Mesenchymal stem cell (in vitro differentiated cells and primary cell): ENCODE measurements around the gene ACTRT2.

Source experiments
- DNase-seq: peaks from one replicate; pipeline ENCODE4 v3.0.0-alpha.2; 2013
- H2AFZ ChIP-seq: one replicate; pipeline ENCODE4 v1.6.1; 2013; ENCODE audit warnings: low read depth, mild to moderate bottlenecking, control low read depth, inconsistent platforms, low read length, moderate library complexity
- H2AK5ac ChIP-seq: 2 replicates; pipeline ENCODE4 v1.6.1; 2013; ENCODE audit warnings: low read length, moderate library complexity, mild to moderate bottlenecking, inconsistent platforms; ENCODE audit not compliant: severe bottlenecking
- H2BK120ac ChIP-seq: one replicate; pipeline ENCODE4 v1.6.1; 2013; ENCODE audit warnings: low read depth, mild to moderate bottlenecking, inconsistent platforms, low read length, moderate library complexity
- H2BK12ac ChIP-seq, 2 experiments: one replicate each; pipeline ENCODE4 v1.6.1; 2013; ENCODE audit warnings: inconsistent platforms in 2 of 2, low read length in 2 of 2, mild to moderate bottlenecking in 2 of 2, moderate library complexity in 2 of 2, control low read depth in 1 of 2
- H2BK15ac ChIP-seq: one replicate; pipeline ENCODE4 v1.6.1; 2013; ENCODE audit warnings: mild to moderate bottlenecking, low read depth, inconsistent platforms; ENCODE audit not compliant: poor library complexity, severe bottlenecking
- H2BK5ac ChIP-seq: 2 replicates; pipeline ENCODE4 v1.6.1; 2013; ENCODE audit warnings: low read depth, mild to moderate bottlenecking, low read length, control low read depth, inconsistent platforms; ENCODE audit not compliant: poor library complexity, severe bottlenecking
- H3K14ac ChIP-seq, 2 experiments: one replicate each; pipeline ENCODE4 v1.6.1; 2013; ENCODE audit warnings: inconsistent platforms in 2 of 2, low read length in 2 of 2, control low read depth in 1 of 2, mild to moderate bottlenecking in 1 of 2, moderate library complexity in 1 of 2
- H3K18ac ChIP-seq, 2 experiments: one replicate each; pipeline ENCODE4 v1.6.1; 2013; ENCODE audit warnings: inconsistent platforms in 2 of 2, low read length in 2 of 2, control low read depth in 1 of 2, low read depth in 1 of 2, mild to moderate bottlenecking in 1 of 2
- H3K23ac ChIP-seq, 2 experiments: one replicate each; pipeline ENCODE4 v1.6.1; 2013; ENCODE audit warnings: inconsistent platforms in 2 of 2, low read length in 2 of 2, mild to moderate bottlenecking in 2 of 2, moderate library complexity in 2 of 2, control low read depth in 1 of 2
- H3K27ac ChIP-seq: 2 replicates; pipeline ENCODE4 v1.5.1; 2013; ENCODE audit warnings: mild to moderate bottlenecking, moderate library complexity, low read length, control low read depth, inconsistent platforms; ENCODE audit not compliant: poor library complexity, severe bottlenecking
- H3K27me3 ChIP-seq, 2 experiments: 2 replicates each; pipeline versions ENCODE4 v1.6.1 to v1.7.0; 2013; ENCODE audit warnings: low read length in 2 of 2, mild to moderate bottlenecking in 2 of 2, moderate library complexity in 2 of 2, control low read depth in 1 of 2, inconsistent platforms in 1 of 2; ENCODE audit not compliant: control insufficient read depth in 1 of 2, insufficient read depth in 1 of 2
- H3K36me3 ChIP-seq, 2 experiments: 2 replicates each; pipeline versions ENCODE4 v1.6.1 to v1.7.0; 2013; ENCODE audit warnings: low read length in 2 of 2, control low read depth in 1 of 2, inconsistent platforms in 1 of 2, low read depth in 1 of 2, mild to moderate bottlenecking in 1 of 2; ENCODE audit not compliant: insufficient read depth in 2 of 2, control insufficient read depth in 1 of 2
- H3K4ac ChIP-seq, 2 experiments: one replicate each; pipeline ENCODE4 v1.6.1; 2013; ENCODE audit warnings: inconsistent platforms in 2 of 2, low read length in 2 of 2, mild to moderate bottlenecking in 2 of 2, moderate library complexity in 2 of 2, control low read depth in 1 of 2, low read depth in 1 of 2
- H3K4me1 ChIP-seq: 2 replicates; pipeline ENCODE4 v1.6.1; 2013; ENCODE audit warnings: low read depth, low read length, control low read depth; ENCODE audit not compliant: control insufficient read depth, insufficient read depth
- H3K4me2 ChIP-seq: 2 replicates; pipeline ENCODE4 v1.6.1; 2013; ENCODE audit warnings: low read length, mild to moderate bottlenecking, inconsistent platforms; ENCODE audit not compliant: poor library complexity, severe bottlenecking
- H3K4me3 ChIP-seq, 2 experiments: 2 replicates each; pipeline versions ENCODE4 v1.5.1 to v1.7.0; 2013; ENCODE audit warnings: low read length in 2 of 2, mild to moderate bottlenecking in 2 of 2, control low read depth in 1 of 2, low read depth in 1 of 2; ENCODE audit not compliant: insufficient read depth in 1 of 2
- H3K79me1 ChIP-seq: replicated peaks from 2 replicates; pipeline ENCODE4 v1.6.1; 2013; ENCODE audit warnings: mild to moderate bottlenecking, control low read depth, low read length, inconsistent platforms; ENCODE audit not compliant: poor library complexity, severe bottlenecking
- H3K9ac ChIP-seq: 2 replicates; pipeline ENCODE4 v1.7.0; 2013; ENCODE audit warnings: mild to moderate bottlenecking, low read length, moderate library complexity
- H3K9me3 ChIP-seq: 2 replicates; pipeline ENCODE4 v1.7.0; 2013; ENCODE audit warnings: mild to moderate bottlenecking, low read length; ENCODE audit not compliant: control insufficient read depth
- H4K8ac ChIP-seq: one replicate; pipeline ENCODE4 v1.6.1; 2013; ENCODE audit warnings: inconsistent platforms, mild to moderate bottlenecking, low read length, moderate library complexity
- H4K91ac ChIP-seq: one replicate; pipeline ENCODE4 v1.6.1; 2013; ENCODE audit warnings: mild to moderate bottlenecking, low read length, inconsistent platforms
- WGBS: methylation state at CpG from one replicate; pipeline ENCODE4 v1.1.7; 2013; ENCODE audit warnings: mixed read lengths; 5-methylcytosine and 5-hydroxymethylcytosine counted together

Gene ACTRT2

DNA sequence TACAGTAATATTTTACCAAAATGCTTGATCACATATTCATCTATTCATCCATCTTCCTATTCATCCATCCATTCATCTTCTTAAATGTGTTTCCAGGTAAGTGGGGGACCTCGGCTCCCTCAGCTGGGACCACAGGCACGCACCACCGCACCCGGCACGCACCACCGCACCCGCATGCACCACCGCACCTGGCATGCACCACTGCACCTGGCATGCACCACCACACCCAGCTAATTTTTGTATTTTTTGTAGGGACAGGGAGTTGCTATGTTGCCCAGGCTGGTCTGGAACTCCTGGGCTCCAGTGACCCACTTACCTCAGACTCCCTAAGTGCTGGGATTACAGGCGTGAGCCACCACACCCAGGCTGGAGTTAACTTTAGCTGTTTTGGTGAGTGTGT is 21.2 kb downstream of the ACTRT2 start:
- 93% methylated on average over 7 of the region's 9 CpGs for WGBS
- no peak overlapping the region for H3K4me3 ChIP-seq

DNA sequence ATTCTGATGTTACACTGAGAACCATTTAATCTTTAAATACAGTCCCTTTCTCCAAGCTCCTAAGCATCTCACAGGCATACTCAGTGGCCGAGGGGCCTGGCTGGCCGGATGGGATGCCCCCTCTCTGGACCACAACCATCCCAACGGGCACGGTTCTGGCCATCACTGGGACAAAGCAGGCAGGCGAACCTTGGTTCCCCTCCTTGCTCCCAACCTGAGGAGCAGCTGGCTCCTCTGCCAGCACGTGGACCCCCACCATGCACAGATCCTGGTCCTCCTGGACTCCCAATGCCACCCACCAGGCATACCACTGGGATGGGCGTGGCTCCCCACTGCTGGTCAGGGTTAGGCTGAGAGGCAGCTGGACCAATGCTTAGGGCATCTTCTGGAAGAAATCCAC is 27.9 kb downstream of the ACTRT2 start:
- Histone ChIP-seq H2BK5ac (no peak overlapping the region), H2AK5ac (no peak overlapping the region), H2AFZ (no peak overlapping the region), H3K23ac (no peak overlapping the region), H3K4me3 (no peak overlapping the region), H3K9ac (no peak overlapping the region), H4K8ac (no peak overlapping the region), H4K91ac (no peak overlapping the region), H3K4me2 (no peak overlapping the region), H3K27me3 (peaks cover 0 to 33% of the 10 kb centered on the region in 2 experiments), H3K36me3 (no peaks in the 10 kb centered on the region), H2BK120ac (no peak overlapping the region), H3K79me1 (no peaks in the 10 kb centered on the region), H3K27ac (no peak overlapping the region), H3K14ac (no peak overlapping the region), H3K4ac (no peak overlapping the region), H3K9me3 (no peaks in the 10 kb centered on the region), H3K18ac (no peak overlapping the region), H2BK12ac (no peak overlapping the region), H2BK15ac (no peak overlapping the region), H3K4me1 (no peaks in the 10 kb centered on the region)
- WGBS: 49% methylated on average over 7 of the region's 7 CpGs
- DNase-seq: no peak

More for the DNA sequence above, 21.2 kb downstream of the ACTRT2 start:
- DNase-seq: no peak
- H2BK12ac ChIP-seq: no peak overlapping the region
- peaks cover 0 to 45% of the 10 kb centered on the region in 2 experiments for H3K27me3 ChIP-seq
- no peak overlapping the region for H4K91ac ChIP-seq
- no peak overlapping the region for H3K4ac ChIP-seq
- no peak overlapping the region for H3K18ac ChIP-seq
- H3K23ac ChIP-seq: no peak overlapping the region
- H2BK120ac ChIP-seq: no peak overlapping the region
- no peak overlapping the region for H2BK15ac ChIP-seq
- no peaks in the 10 kb centered on the region for H3K36me3 ChIP-seq
- no peak overlapping the region for H3K14ac ChIP-seq
- no peak overlapping the region for H4K8ac ChIP-seq
- no peak overlapping the region for H3K9ac ChIP-seq
- H2AK5ac ChIP-seq: no peak overlapping the region
- H3K27ac ChIP-seq: no peak overlapping the region
- no peaks in the 10 kb centered on the region for H3K9me3 ChIP-seq
- no peaks in the 10 kb centered on the region for H3K79me1 ChIP-seq
- no peaks in the 10 kb centered on the region for H3K4me1 ChIP-seq
- no peak overlapping the region for H2BK5ac ChIP-seq
- H3K4me2 ChIP-seq: no peak overlapping the region
- H2AFZ ChIP-seq: no peak overlapping the region

DNA sequence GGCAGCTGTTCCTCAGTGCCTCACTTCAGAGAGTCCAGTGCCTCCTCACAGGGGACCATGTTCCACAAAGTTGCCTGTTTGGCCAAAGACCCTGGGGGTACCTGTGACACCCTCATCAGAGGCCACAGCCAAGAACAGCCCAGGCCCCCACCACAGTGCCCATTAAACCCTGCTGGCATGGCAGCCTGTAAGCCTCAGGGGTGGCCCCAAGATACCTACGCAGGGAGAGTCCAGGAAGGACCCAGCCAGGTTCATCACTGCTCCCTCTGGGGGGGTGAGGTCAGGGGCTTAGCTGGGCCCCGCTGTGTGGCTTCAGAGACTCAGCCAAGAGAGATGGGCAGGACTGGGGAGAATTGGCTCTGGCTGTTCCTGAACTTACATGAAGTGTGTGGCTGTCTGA is 28.6 kb downstream of the ACTRT2 start:
- no peak overlapping the region for H3K4me2 ChIP-seq
- H2BK5ac ChIP-seq: no peak overlapping the region
- H2BK15ac ChIP-seq: no peak overlapping the region
- H2AFZ ChIP-seq: no peak overlapping the region
- no peak overlapping the region for H3K4me3 ChIP-seq
- no peak overlapping the region for H4K8ac ChIP-seq
- H3K4me1 ChIP-seq: no peaks in the 10 kb centered on the region
- no peak overlapping the region for H3K27ac ChIP-seq
- no peak overlapping the region for H3K14ac ChIP-seq
- no peak overlapping the region for H4K91ac ChIP-seq
- no peak overlapping the region for H2AK5ac ChIP-seq
- 58% methylated on average over 2 of the region's 2 CpGs for WGBS
- H2BK12ac ChIP-seq: no peak overlapping the region
- no peak overlapping the region for H3K9ac ChIP-seq
- no peaks in the 10 kb centered on the region for H3K79me1 ChIP-seq
- no peak overlapping the region for H2BK120ac ChIP-seq
- no peak overlapping the region for H3K23ac ChIP-seq
- H3K36me3 ChIP-seq: no peaks in the 10 kb centered on the region
- H3K9me3 ChIP-seq: no peaks in the 10 kb centered on the region
- no peak for DNase-seq
- no peak overlapping the region for H3K18ac ChIP-seq
- no peak overlapping the region for H3K4ac ChIP-seq
- peaks cover 0 to 33% of the 10 kb centered on the region in 2 experiments for H3K27me3 ChIP-seq

DNA sequence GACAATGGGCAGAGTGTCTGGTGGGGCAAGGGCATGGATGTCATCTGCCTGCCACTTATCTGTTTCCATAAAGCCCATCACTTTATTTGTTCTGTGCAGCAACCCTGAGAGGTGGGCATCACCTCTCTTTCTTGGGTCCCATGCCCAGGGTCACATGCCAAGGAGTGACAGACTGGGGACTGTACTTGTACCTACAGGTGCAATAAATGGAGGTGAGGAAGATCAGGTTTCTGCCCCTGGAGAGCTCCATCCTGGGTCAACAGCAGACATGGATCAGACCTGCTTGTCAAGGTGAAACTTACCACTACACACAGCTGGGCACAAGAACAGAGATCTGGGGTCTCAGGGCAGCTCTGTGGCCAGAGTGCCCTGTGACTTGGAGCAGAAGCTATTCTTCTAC is 29.3 kb downstream of the ACTRT2 start:
- DNase-seq: no peak
- Histone ChIP-seq H4K8ac (no peak overlapping the region), H3K4me2 (no peak overlapping the region), H3K14ac (no peak overlapping the region), H3K27ac (no peak overlapping the region), H2AK5ac (no peak overlapping the region), H3K23ac (no peak overlapping the region), H2BK120ac (no peak overlapping the region), H3K79me1 (no peaks in the 10 kb centered on the region), H2BK5ac (no peak overlapping the region), H3K4me3 (no peak overlapping the region), H3K4ac (no peak overlapping the region), H3K18ac (no peak overlapping the region), H3K9ac (no peak overlapping the region), H4K91ac (no peak overlapping the region), H3K27me3 (peaks cover 0 to 34% of the 10 kb centered on the region in 2 experiments), H2BK12ac (no peak overlapping the region), H2BK15ac (no peak overlapping the region), H3K4me1 (no peaks in the 10 kb centered on the region), H3K36me3 (no peaks in the 10 kb centered on the region), H2AFZ (no peak overlapping the region), H3K9me3 (no peaks in the 10 kb centered on the region)
